Keratinocyte (primary cell): ENCODE measurements around the gene OR5H14.

ENCODE experiments used
- EZH2 ChIP-seq: IDR thresholded peaks from one replicate; pipeline ENCODE4 v1.6.1; 2012; ENCODE audit warnings: inconsistent platforms, mild to moderate bottlenecking, low read length, moderate library complexity
- TF ChIP-seq, protein P1 (sequence below), 3 experiments: IDR thresholded peaks in 1 of 3; conservative IDR thresholded peaks in 1 of 3; optimal IDR thresholded peaks in 1 of 3; 2 replicates in 2 of 3; 3 replicates in 1 of 3; pipeline versions ENCODE3 to v1.5.1; 2011; ENCODE audit warnings: low read length in 3 of 3, mild to moderate bottlenecking in 3 of 3, moderate library complexity in 2 of 3, control low read depth in 1 of 3, inconsistent platforms in 1 of 3; ENCODE audit not compliant: insufficient read depth in 2 of 3; ENCODE audit errors: extremely low read depth in 1 of 3

DNA sequence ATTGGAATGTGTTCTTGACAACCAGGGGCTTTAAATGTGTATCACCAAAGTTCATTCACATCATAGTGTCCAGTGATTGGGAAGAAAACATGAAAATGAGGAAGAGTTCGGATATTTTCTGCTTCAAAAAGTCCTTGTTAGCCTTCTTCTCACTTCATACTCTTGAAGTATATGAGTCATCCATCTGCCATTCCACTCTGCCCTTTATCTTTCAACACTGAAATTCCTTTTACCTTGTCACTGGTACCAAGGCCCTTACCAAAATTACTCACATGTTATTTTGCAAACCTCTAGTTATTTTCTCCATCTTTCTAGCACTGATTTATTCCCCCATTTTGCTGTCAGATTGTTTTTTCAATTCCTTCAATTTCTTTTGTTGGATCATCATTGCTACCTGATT lies 51.7 kb downstream of the OR5H14 start:
- TF ChIP-seq EZH2: no peak
- TF ChIP-seq, protein P1, sequence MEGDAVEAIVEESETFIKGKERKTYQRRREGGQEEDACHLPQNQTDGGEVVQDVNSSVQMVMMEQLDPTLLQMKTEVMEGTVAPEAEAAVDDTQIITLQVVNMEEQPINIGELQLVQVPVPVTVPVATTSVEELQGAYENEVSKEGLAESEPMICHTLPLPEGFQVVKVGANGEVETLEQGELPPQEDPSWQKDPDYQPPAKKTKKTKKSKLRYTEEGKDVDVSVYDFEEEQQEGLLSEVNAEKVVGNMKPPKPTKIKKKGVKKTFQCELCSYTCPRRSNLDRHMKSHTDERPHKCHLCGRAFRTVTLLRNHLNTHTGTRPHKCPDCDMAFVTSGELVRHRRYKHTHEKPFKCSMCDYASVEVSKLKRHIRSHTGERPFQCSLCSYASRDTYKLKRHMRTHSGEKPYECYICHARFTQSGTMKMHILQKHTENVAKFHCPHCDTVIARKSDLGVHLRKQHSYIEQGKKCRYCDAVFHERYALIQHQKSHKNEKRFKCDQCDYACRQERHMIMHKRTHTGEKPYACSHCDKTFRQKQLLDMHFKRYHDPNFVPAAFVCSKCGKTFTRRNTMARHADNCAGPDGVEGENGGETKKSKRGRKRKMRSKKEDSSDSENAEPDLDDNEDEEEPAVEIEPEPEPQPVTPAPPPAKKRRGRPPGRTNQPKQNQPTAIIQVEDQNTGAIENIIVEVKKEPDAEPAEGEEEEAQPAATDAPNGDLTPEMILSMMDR (optimal IDR thresholded peaks at IDR 0.05 in 1 of 3, IDR thresholded peaks at IDR 0.05 in 1 of 3, conservative IDR thresholded peaks at IDR 0.05 in 1 of 3; ENCODE audit: extremely low read depth in 1 of 3, insufficient read depth in 2 of 3, low read length in 3 of 3): no peak
